ENCODE results near the gene PDGFB.

DNA sequence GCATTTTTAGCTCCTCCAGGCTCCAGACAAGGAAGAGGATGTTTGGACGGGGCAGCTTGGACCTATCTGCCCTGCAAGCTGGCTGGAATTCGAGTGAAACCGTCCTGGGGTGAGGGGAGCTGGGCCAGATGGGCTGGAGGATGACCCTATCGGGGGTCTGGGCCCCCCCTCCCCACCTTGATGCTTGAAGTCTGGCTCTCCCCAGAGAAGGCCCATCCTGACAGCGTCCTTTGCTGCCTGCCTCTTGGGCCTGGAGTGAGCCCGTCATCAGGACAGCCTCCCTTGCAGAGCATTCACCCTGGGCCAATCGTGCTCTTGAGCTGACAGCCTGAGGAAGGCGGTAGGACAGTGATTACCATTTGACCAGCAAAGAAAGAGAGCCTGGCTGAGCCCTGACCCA is 5.3 kb upstream of the PDGFB start:
- TF ChIP-seq, protein P1, sequence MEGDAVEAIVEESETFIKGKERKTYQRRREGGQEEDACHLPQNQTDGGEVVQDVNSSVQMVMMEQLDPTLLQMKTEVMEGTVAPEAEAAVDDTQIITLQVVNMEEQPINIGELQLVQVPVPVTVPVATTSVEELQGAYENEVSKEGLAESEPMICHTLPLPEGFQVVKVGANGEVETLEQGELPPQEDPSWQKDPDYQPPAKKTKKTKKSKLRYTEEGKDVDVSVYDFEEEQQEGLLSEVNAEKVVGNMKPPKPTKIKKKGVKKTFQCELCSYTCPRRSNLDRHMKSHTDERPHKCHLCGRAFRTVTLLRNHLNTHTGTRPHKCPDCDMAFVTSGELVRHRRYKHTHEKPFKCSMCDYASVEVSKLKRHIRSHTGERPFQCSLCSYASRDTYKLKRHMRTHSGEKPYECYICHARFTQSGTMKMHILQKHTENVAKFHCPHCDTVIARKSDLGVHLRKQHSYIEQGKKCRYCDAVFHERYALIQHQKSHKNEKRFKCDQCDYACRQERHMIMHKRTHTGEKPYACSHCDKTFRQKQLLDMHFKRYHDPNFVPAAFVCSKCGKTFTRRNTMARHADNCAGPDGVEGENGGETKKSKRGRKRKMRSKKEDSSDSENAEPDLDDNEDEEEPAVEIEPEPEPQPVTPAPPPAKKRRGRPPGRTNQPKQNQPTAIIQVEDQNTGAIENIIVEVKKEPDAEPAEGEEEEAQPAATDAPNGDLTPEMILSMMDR (IDR thresholded peaks at IDR 0.05; ENCODE audit: low read length), result no peak
- TF ChIP-seq EZH2 (IDR thresholded peaks at IDR 0.05; ENCODE audit: borderline replicate concordance, low read length), result no peak
